A673 (cell line): Measurements from ENCODE around the gene NEDD4. TPM values are rescaled to one million over a fixed set of nuclear protein-coding genes. Genes with fewer than 3 reads are reported as not detected.

Source experiments
- BruUV-seq: library from RNA; stranded (reverse); fragments of 400-500 nt; replicated peaks from 2 replicates; lab custom pipeline; 2021; lab: Mats Ljungman, UMichigan
- CTCF ChIA-PET: fragments of 300-600 bp; sonication (Branson Sonifier 250); formaldehyde crosslinking; loops from one replicate; lab custom pipeline; 2022; ENCODE audit warnings: antibody characterized with exemption; lab: Charles Lee
- POLR2A ChIA-PET: fragments of 300-600 bp; sonication (Branson Sonifier 250); formaldehyde crosslinking; loops from one replicate; lab custom pipeline; 2022; ENCODE audit warnings: antibody characterized with exemption; ENCODE audit not compliant: low non-redundant PET; lab: Charles Lee
- DNase-seq: peaks from one replicate; pipeline ENCODE4 v3.0.0-alpha.2; 2015; ENCODE audit warnings: low spot score
- H3K27ac ChIP-seq: fragments of 200-600 bp; sonication (generic); 2 replicates; pipeline ENCODE4 v1.5.1; 2016; ENCODE audit warnings: mixed run types, low read depth, mild to moderate bottlenecking, mixed read lengths, antibody characterized with exemption, low read length; ENCODE audit not compliant: poor library complexity, severe bottlenecking
- H3K27me3 ChIP-seq: fragments of 200-600 bp; sonication (generic); replicated peaks from 2 replicates; pipeline ENCODE4 v1.6.1; 2017; ENCODE audit warnings: mixed run types, low read depth, mild to moderate bottlenecking, mixed read lengths, antibody characterized with exemption, low read length; ENCODE audit not compliant: insufficient read depth, poor library complexity
- H3K36me3 ChIP-seq: fragments of 200-600 bp; sonication (generic); 2 replicates; pipeline ENCODE4 v1.6.1; 2016; ENCODE audit warnings: mixed run types, mild to moderate bottlenecking, mixed read lengths, antibody characterized with exemption, low read length; ENCODE audit not compliant: insufficient read depth, poor library complexity, severe bottlenecking
- H3K4me1 ChIP-seq: fragments of 200-600 bp; sonication (generic); 2 replicates; pipeline ENCODE4 v1.6.1; 2017; ENCODE audit warnings: mixed run types, mild to moderate bottlenecking, mixed read lengths, antibody characterized with exemption, low read length; ENCODE audit not compliant: insufficient read depth, poor library complexity, severe bottlenecking
- H3K4me3 ChIP-seq: fragments of 200-600 bp; sonication (generic); 2 replicates; pipeline ENCODE4 v1.5.1; 2016; ENCODE audit warnings: low read depth, mixed run types, mild to moderate bottlenecking, mixed read lengths, low read length; ENCODE audit not compliant: poor library complexity, severe bottlenecking
- H3K9me3 ChIP-seq: fragments of 200-600 bp; sonication (generic); 2 replicates; pipeline ENCODE4 v1.6.1; 2016; ENCODE audit warnings: mixed run types, low read depth, mild to moderate bottlenecking, mixed read lengths, antibody characterized with exemption, low read length; ENCODE audit not compliant: poor library complexity, severe bottlenecking
- EZH2 ChIP-seq: fragments of 200-600 bp; sonication (generic); IDR thresholded peaks from 2 replicates; pipeline ENCODE4 v1.6.1; 2017; ENCODE audit warnings: borderline replicate concordance, low read depth, mild to moderate bottlenecking, mixed read lengths, antibody characterized with exemption, low read length; ENCODE audit not compliant: poor library complexity, severe bottlenecking
- intact Hi-C: fragments of 100-400 bp; cut with micrococcal nuclease; formaldehyde crosslinking; loops from one replicate; pipeline ENCODE4 v1.10.0; 2022; ENCODE audit not compliant: unreplicated experiment
- total RNA-seq: library from RNA; stranded (reverse); gene quantifications from 2 replicates; pipeline ENCODE4 v1.2.3, GENCODE V29; 2021
- TF ChIP-seq, protein P1 (sequence below): fragments of 300-800, 200-600 bp; sonication (generic); conservative IDR thresholded peaks from 2 replicates; pipeline ENCODE4 v1.5.1; 2017; ENCODE audit warnings: low read depth, mild to moderate bottlenecking, antibody characterized with exemption, low read length, moderate library complexity, mixed read lengths

Gene NEDD4
- total RNA-seq, 1 experiment from 2014 or later: 23.1 TPM

DNA sequence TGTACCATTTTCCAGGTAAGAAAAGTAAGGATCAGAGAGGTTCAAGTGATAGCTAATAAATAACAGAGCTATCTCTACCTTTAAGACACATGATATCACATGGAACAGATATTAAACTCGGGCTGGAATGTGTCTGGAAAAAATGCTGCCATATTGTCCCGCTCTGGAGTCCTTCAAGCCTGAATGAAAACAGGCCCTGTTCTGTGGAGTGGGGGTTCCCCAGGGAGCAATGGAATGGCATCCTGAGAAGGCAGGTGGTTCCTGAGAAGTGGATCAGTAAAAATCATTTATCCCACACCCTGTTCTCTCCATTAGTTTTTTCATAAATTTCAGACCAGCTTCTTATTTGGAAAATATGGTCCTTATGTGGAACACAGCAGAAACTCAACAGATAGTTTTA lies 193.2 kb downstream of the NEDD4 start:
- ChIA-PET CTCF (interaction anchor here (0.5 to 0.7 kb wide), 2 partner anchors 17 to 27 kb away, joined by 3 to 5 read pairs; no protein-coding TSS in a partner anchor), POLR2A (no interaction called here)
- Histone ChIP-seq H3K36me3 (no peaks in the 10 kb centered on the region), H3K4me1 (no peaks in the 10 kb centered on the region), H3K9me3 (no peaks in the 10 kb centered on the region), H3K27me3 (no peaks in the 10 kb centered on the region), H3K27ac (no peak overlapping the region), H3K4me3 (no peak overlapping the region)
- no peak for DNase-seq
- TF ChIP-seq EZH2: no peak
- TF ChIP-seq, protein P1, sequence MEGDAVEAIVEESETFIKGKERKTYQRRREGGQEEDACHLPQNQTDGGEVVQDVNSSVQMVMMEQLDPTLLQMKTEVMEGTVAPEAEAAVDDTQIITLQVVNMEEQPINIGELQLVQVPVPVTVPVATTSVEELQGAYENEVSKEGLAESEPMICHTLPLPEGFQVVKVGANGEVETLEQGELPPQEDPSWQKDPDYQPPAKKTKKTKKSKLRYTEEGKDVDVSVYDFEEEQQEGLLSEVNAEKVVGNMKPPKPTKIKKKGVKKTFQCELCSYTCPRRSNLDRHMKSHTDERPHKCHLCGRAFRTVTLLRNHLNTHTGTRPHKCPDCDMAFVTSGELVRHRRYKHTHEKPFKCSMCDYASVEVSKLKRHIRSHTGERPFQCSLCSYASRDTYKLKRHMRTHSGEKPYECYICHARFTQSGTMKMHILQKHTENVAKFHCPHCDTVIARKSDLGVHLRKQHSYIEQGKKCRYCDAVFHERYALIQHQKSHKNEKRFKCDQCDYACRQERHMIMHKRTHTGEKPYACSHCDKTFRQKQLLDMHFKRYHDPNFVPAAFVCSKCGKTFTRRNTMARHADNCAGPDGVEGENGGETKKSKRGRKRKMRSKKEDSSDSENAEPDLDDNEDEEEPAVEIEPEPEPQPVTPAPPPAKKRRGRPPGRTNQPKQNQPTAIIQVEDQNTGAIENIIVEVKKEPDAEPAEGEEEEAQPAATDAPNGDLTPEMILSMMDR: no peak
- intact Hi-C loops: no loop called here
- no TSS peak for BruUV-seq

DNA sequence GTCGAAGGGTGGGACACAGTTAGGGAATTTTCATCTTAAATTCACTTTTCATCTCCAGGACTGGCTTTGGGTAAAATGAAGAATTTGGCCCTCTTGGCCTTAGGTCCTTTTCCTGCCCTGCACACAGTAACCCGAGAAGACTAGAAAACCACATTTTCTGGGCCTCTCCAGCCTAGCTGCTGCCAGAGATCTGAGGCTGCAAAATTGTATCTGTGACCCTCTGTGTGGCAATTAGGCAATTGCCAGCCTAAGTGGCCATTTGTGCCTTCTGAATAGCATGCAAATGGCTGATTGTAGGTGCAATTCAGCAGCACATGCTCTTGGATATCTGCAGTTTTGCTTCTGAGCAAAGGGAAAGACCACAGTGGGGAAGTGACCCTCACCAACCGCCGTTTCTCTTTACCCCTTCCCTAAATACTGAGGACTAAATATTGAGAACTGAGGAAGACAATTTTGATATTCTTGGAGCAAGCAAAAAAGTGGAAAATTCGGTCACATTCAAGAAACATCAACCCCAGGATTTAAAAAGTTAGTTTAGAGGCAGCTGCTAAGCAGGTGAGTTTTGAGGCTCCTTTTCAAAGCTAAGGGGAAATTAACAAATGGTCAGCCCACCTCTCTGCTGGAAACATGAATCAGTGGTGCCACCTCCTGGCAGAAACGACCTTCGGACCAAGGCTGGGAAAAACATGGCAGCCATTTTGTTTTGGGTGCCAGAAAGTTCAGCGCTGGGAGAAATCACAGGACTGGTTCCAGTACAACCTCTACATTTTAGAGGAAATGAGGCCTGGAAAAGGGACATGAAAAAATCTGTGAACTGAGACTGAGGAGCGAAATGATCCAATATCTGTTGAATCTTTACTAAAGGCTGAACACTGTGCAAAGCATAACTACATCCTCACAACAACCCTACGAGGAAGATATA lies 193.9 kb downstream of the NEDD4 start:
- peak; percentile 69 for DNase-seq
- no TSS peak for BruUV-seq
- Histone ChIP-seq H3K9me3 (no peaks in the 10 kb centered on the region), H3K4me3 (no peak overlapping the region), H3K4me1 (no peaks in the 10 kb centered on the region), H3K27ac (no peak overlapping the region), H3K36me3 (no peaks in the 10 kb centered on the region), H3K27me3 (no peaks in the 10 kb centered on the region)
- CTCF ChIA-PET: interaction anchor here (0.5 to 0.8 kb wide), 3 partner anchors 16 to 273 kb away, joined by 3 to 5 read pairs (median 4); no protein-coding TSS in a partner anchor
- intact Hi-C loops: loop anchor here (1.0 to 10.0 kb wide), 2 partner anchors 151 to 275 kb away; no protein-coding TSS in a partner anchor
- POLR2A ChIA-PET: no interaction called here
- TF ChIP-seq, protein P1: peak; percentile 82
- no peak for TF ChIP-seq EZH2

DNA sequence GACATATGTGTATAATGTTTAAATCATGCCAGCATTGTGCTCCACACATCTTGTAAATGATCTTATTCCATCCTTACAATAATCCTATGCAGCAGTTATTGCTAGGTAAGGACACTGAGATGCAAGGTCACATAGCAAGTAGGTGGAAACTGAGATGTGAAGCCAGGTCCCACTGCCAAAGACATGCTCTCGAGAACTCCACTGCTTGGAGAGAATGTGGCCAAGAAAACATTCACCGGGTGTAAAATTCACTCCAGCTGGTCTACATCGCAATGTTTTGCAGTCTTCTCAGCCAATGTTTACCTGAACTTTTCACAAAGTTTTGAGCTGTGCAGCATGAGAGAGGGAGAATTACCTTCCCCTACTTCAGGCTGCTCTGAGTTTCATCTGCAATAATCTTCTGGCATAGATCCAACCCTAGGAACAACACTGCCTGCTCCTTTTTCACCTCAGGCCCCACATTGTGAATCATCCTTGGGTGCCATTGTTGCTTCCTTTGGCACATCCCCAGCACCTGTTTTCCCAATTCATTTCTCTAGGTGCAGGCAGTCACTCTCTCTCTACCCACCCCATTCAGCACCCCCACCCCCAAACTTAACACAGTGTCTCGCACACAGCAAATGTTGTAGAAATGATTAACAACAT lies 197.0 kb downstream of the NEDD4 start:
- intact Hi-C loops: loop anchor here (10.0 kb wide), 1 partner anchor 272 kb away; no protein-coding TSS in a partner anchor
- no peak for DNase-seq
- H3K4me1 ChIP-seq: no peaks in the 10 kb centered on the region
- TF ChIP-seq, protein P1: no peak
- TF ChIP-seq EZH2: no peak
- no peaks in the 10 kb centered on the region for H3K27me3 ChIP-seq
- no peaks in the 10 kb centered on the region for H3K9me3 ChIP-seq
- H3K27ac ChIP-seq: no peak overlapping the region
- no TSS peak for BruUV-seq
- CTCF ChIA-PET: no interaction called here
- POLR2A ChIA-PET: no interaction called here
- no peaks in the 10 kb centered on the region for H3K36me3 ChIP-seq
- H3K4me3 ChIP-seq: no peak overlapping the region
